Cardiac muscle cell (in vitro differentiated cells and primary cell): Measurements from ENCODE around the gene SHLD1. TPM values are rescaled to one million over a fixed set of nuclear protein-coding genes. Genes with fewer than 3 reads are reported as not detected.
"Not testable (repeated sequence)": the region's sequence is repeated elsewhere in the genome, so short reads cannot be mapped to it uniquely, and the experiment has no call there.

Source experiments
- DNase-seq, 2 donors: peaks; one replicate each; pipeline versions ENCODE4 v3.0.0 to v3.0.0-alpha.2; 2010 to 2017; ENCODE audit warnings: low read depth in 1 of 2, low spot score in 1 of 2
- H3K27ac ChIP-seq: fragments of 200-600 bp; sonication (generic); 2 replicates; pipeline ENCODE4 v1.5.1; 2016
- H3K27me3 ChIP-seq: fragments of 200-600 bp; sonication (generic); 2 replicates; pipeline ENCODE4 v1.6.0; 2016; ENCODE audit warnings: control low read depth
- H3K36me3 ChIP-seq: fragments of 200-600 bp; sonication (generic); 2 replicates; pipeline ENCODE4 v1.5.1; 2016; ENCODE audit warnings: control low read depth
- H3K4me1 ChIP-seq: fragments of 200-600 bp; sonication (generic); 2 replicates; pipeline ENCODE4 v1.8.1; 2017; ENCODE audit warnings: low read depth, mild to moderate bottlenecking, mixed run types
- H3K4me3 ChIP-seq: fragments of 200-600 bp; sonication (generic); 2 replicates; pipeline ENCODE4 v1.5.1; 2016; ENCODE audit warnings: mild to moderate bottlenecking
- H3K9me3 ChIP-seq: fragments of 200-600 bp; sonication (generic); 2 replicates; pipeline ENCODE4 v1.5.1; 2017; ENCODE audit warnings: low read depth, mild to moderate bottlenecking, control low read depth
- polyA plus RNA-seq: library from polyadenylated mRNA; unstranded; fragments of >200 nt; fragmentation: Nextera tagmentation; extraction: Ambion mirVana; gene quantifications from 2 replicates; pipeline ENCODE4 v1.2.1, GENCODE V29; 2016
- total RNA-seq: library from RNA; depleted of rRNA; stranded (reverse); fragments of >200 nt; gene quantifications from 2 replicates; pipeline ENCODE4 v1.2.3, GENCODE V29; 2016
- TF ChIP-seq, protein P1 (sequence below): IDR thresholded peaks from 2 replicates; pipeline ENCODE4 v1.5.1; 2012; ENCODE audit warnings: low read depth, mild to moderate bottlenecking, low read length

SHLD1 gene, protein sequence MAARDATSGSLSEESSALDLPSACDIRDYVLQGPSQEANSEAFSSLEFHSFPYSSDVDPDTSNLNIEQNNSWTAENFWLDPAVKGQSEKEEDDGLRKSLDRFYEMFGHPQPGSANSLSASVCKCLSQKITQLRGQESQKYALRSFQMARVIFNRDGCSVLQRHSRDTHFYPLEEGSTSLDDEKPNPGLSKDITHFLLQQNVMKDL
- total RNA-seq (3.4 and 5.2 TPM in 2 replicates), polyA plus RNA-seq (4.6 and 10.9 TPM in 2 replicates)

DNA sequence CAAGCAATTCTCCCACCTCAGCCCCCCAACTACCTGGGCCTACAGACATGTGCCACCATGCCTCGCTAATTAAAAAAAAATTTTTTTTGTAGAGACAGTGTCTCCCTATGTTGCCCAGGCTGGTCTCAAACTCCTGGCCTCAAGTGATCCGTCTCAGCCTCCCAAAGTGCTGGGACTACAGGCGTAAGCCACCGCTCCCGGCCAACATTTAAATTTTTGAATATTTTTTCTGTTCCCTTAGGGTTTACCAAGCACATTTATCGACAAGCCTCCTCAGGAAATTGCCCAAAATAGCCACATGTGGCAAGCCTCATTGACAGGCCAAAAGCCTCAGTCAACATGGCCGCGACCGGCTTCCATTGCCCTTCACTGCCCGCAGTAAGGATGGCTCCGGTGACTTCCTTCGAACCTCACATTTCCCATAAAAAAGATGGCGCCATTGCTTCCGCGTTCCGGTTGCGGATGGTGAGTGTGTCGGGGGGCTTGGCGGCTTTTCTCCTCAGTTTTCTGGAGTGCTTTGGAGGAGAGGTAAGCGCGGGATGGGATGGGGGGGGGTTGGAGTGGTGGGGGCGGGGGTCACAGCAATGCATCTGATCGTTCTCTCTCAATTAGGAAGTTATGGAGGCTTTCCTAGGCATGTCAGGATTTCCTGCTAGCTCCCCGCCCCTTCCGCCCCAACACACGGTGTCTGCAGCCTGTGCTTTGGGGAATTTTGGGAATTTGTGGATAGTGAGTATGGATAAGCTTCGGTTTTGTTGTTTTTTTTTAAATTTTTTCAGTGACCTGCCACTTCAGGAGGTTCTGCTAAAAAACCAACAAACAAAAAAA is at the start of gene SHLD1:
Gene SHLD1 (plus strand): TSS at position 450 of the 828 bp plus-strand sequence. CDS start 22,465 bp downstream, outside the sequence.
- Histone ChIP-seq H3K9me3 (no peaks in the 10 kb centered on the region), H3K27me3 (no peaks in the 10 kb centered on the region), H3K4me3 (peak within 1 kb of the TSS; percentile 57), H3K36me3 (no peaks in the 10 kb centered on the region), H3K27ac (peak within 1 kb of the TSS; percentile 91), H3K4me1 (no peaks in the 10 kb centered on the region)
- TF ChIP-seq, protein P1, sequence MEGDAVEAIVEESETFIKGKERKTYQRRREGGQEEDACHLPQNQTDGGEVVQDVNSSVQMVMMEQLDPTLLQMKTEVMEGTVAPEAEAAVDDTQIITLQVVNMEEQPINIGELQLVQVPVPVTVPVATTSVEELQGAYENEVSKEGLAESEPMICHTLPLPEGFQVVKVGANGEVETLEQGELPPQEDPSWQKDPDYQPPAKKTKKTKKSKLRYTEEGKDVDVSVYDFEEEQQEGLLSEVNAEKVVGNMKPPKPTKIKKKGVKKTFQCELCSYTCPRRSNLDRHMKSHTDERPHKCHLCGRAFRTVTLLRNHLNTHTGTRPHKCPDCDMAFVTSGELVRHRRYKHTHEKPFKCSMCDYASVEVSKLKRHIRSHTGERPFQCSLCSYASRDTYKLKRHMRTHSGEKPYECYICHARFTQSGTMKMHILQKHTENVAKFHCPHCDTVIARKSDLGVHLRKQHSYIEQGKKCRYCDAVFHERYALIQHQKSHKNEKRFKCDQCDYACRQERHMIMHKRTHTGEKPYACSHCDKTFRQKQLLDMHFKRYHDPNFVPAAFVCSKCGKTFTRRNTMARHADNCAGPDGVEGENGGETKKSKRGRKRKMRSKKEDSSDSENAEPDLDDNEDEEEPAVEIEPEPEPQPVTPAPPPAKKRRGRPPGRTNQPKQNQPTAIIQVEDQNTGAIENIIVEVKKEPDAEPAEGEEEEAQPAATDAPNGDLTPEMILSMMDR: no peak
- DNase-seq: peak; percentile 87 to 94

DNA sequence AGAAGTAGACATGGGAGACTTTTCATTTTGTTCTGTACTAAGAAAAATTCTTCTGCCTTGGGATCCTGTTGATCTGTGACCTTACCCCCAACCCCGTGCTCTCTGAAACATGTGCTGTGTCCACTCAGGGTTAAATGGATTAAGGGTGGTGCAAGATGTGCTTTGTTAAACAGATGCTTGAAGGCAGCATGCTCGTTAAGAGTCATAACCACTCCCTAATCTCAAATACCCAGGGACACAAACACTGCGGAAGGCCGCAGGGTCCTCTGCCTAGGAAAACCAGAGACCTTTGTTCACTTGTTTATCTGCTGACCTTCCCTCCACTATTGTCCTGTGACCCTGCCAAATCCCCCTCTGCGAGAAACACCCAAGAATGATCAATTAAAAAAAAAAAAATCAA is 47.9 kb upstream of the SHLD1 start:
- H3K4me3 ChIP-seq, DNase-seq, H3K4me1 ChIP-seq, H3K9me3 ChIP-seq, H3K27me3 ChIP-seq, H3K36me3 ChIP-seq, H3K27ac ChIP-seq: not testable (repeated sequence)

DNA sequence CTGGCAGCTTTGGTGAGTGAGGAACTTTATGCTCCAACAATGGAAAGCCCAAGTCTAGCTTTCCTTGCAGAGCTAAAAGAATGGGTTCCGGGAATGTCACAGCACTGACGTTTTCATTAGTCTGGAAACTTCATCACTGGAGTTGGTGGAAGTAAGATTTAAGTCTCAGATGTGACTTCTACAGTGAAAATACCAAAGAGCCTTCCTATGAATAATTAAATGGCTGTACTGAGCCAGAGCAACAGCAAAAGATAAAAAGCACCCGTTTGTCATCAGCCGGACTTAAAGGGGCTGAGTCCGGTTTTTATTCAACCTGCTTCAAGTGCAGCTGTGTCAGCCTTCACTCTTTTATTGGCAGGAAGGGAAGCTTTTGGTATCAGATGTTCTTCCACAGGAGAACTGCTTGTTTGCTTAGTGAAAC is 46.5 kb upstream of the SHLD1 start:
- H3K27ac ChIP-seq: no peak overlapping the region
- H3K36me3 ChIP-seq: no peaks in the 10 kb centered on the region
- H3K4me3 ChIP-seq: no peak overlapping the region
- peak in 1 of 2 donors; percentile 12 for DNase-seq
- no peaks in the 10 kb centered on the region for H3K4me1 ChIP-seq
- H3K27me3 ChIP-seq: no peaks in the 10 kb centered on the region
- TF ChIP-seq, protein P1: no peak
- H3K9me3 ChIP-seq: no peaks in the 10 kb centered on the region

DNA sequence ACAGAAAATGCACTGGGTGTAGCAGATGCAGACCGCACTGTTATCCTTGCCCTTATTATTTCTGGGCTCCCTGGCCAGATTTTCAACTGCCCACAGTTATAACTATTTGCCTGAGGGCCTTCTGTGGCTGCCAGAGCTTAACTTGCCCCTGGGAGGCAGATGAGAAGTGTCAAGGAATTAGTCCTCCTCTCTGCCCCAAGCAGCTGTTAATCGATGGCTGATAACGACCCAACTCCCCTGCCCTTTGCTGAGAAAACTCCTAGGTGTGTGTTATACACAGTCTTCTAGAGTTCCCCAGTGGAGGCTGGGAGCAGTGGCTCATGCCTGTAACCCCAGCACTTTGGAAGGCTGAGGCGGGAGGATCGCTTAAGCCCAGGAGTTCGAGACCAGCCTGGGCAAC is 44.4 kb upstream of the SHLD1 start:
- Histone ChIP-seq H3K36me3 (no peaks in the 10 kb centered on the region), H3K27ac (no peak overlapping the region), H3K9me3 (no peaks in the 10 kb centered on the region), H3K4me3 (no peak overlapping the region), H3K27me3 (no peaks in the 10 kb centered on the region), H3K4me1 (no peaks in the 10 kb centered on the region)
- TF ChIP-seq, protein P1: no peak
- no peak for DNase-seq

DNA sequence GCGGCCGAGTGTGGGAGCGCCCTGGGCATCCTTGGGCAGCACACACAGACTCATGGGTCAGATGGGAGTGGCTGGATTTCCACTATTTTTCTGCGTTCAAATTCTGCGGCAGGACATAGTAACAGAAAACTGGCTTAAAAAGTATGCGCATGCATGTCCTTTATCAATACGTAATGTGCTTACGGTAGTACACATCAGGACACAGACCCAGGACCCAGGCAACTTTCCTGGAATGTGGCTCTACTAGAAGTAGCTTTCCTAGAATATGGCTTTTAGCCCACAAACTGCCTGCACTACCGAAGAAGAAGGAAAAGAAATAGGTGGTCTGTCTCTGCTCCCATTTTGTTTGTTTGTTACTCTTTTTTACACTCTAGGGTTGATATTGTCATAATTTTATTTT is 43.4 kb upstream of the SHLD1 start:
- no peak for DNase-seq
- Histone ChIP-seq H3K27me3 (no peaks in the 10 kb centered on the region), H3K9me3 (no peaks in the 10 kb centered on the region), H3K27ac (no peak overlapping the region), H3K36me3 (no peaks in the 10 kb centered on the region), H3K4me3 (no peak overlapping the region), H3K4me1 (no peaks in the 10 kb centered on the region)
- TF ChIP-seq, protein P1: no peak

DNA sequence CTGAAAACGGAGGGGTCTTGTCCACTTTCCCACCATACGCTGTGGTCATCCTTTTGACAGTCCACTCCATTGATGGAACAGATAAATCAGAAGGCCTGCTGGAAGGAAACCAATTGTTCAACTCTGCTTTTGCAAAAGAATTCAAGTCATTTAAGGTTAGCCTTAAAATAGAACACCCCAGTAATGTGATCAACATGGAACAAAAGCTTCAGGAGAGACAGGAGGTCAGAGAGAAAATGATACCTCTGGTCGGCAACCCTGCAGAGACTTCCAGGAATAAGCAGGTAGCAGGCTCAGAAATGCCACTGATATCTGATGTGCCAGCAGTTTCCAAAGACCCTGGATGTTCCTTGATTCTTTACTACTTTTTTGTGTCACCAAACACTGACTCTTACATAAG is 39.6 kb upstream of the SHLD1 start:
- no peaks in the 10 kb centered on the region for H3K36me3 ChIP-seq
- TF ChIP-seq, protein P1: no peak
- H3K27me3 ChIP-seq: no peaks in the 10 kb centered on the region
- H3K27ac ChIP-seq: no peak overlapping the region
- H3K4me3 ChIP-seq: no peak overlapping the region
- H3K9me3 ChIP-seq: no peaks in the 10 kb centered on the region
- no peaks in the 10 kb centered on the region for H3K4me1 ChIP-seq
- no peak for DNase-seq
